ENCODE data around the gene TCF7L2.

GRCh38 chr10:113004069-113004618 is 54.1 kb downstream of the TCF7L2 start:
- TF ChIP-seq CSDC2 (CRISPR knock-in tag; IDR thresholded peaks at IDR 0.05) (no peak), PATZ1 (CRISPR knock-in tag; IDR thresholded peaks at IDR 0.05; ENCODE audit: borderline replicate concordance) (no peak), ZNF70 (CRISPR knock-in tag; IDR thresholded peaks at IDR 0.05) (no peak), ESRRG (CRISPR knock-in tag; IDR thresholded peaks at IDR 0.05) (no peak), ZFP30 (CRISPR knock-in tag; IDR thresholded peaks at IDR 0.05) (no peak), ZNF565 (CRISPR knock-in tag; conservative IDR thresholded peaks at IDR 0.05; ENCODE audit: low read depth) (no peak), PPARA (CRISPR knock-in tag; IDR thresholded peaks at IDR 0.05; ENCODE audit: borderline replicate concordance) (no peak), ZNF8 (CRISPR knock-in tag; IDR thresholded peaks at IDR 0.05) (no peak), TOX (CRISPR knock-in tag; IDR thresholded peaks at IDR 0.05; ENCODE audit: borderline replicate concordance) (no peak), RARB (CRISPR knock-in tag; IDR thresholded peaks at IDR 0.05) (no peak)

Data from SK-N-SH treated with all-trans-retinoic acid at 6 μM for 48 hours (cell line).